OCI-LY7 (cell line): ENCODE data around the gene RIPK4. TPM values are rescaled to one million over a fixed set of nuclear protein-coding genes. Genes with fewer than 3 reads are reported as not detected.

Source experiments
- BruUV-seq: library from RNA; stranded (reverse); fragments of 400-500 nt; replicated peaks from 2 replicates; lab custom pipeline; 2021; lab: Mats Ljungman, UMichigan
- CTCF ChIA-PET: fragments of 300-600 bp; sonication (Branson Sonifier 250); formaldehyde crosslinking; loops from one replicate; lab custom pipeline; 2022; ENCODE audit warnings: antibody characterized with exemption; ENCODE audit not compliant: unreplicated experiment; lab: Charles Lee
- POLR2A ChIA-PET: fragments of 300-600 bp; sonication (Branson Sonifier 250); formaldehyde crosslinking; loops from one replicate; lab custom pipeline; 2022; ENCODE audit warnings: antibody characterized with exemption; lab: Charles Lee
- DNase-seq: peaks from one replicate; pipeline ENCODE4 v3.0.0-alpha.2; 2015; ENCODE audit warnings: low spot score
- H2AFZ ChIP-seq: fragments of 200-600 bp; sonication (generic), shearing (Covaris generic); 2 replicates; pipeline ENCODE4 v1.6.1; 2014; ENCODE audit warnings: mild to moderate bottlenecking, antibody characterized with exemption, low read length, moderate library complexity
- H3K27ac ChIP-seq: fragments of 200-600 bp; sonication (generic); 2 replicates; pipeline ENCODE4 v1.5.1; 2014; ENCODE audit warnings: mixed run types, low read depth, mild to moderate bottlenecking, moderate library complexity, low read length, inconsistent platforms; ENCODE audit not compliant: poor library complexity, severe bottlenecking
- H3K36me3 ChIP-seq: fragments of 200-600 bp; sonication (generic); 2 replicates; pipeline ENCODE4 v1.6.1; 2014; ENCODE audit warnings: mild to moderate bottlenecking, antibody characterized with exemption, low read length, moderate library complexity, mixed read lengths; ENCODE audit not compliant: insufficient read depth
- H3K4me1 ChIP-seq: fragments of 200-600 bp; sonication (generic); 2 replicates; pipeline ENCODE4 v1.5.1; 2014; ENCODE audit warnings: mild to moderate bottlenecking, low read length; ENCODE audit not compliant: insufficient read depth, poor library complexity, severe bottlenecking
- H3K4me2 ChIP-seq: fragments of 200-600 bp; sonication (generic); 2 replicates; pipeline ENCODE4 v1.6.1; 2014; ENCODE audit warnings: mild to moderate bottlenecking, low read length
- H3K4me3 ChIP-seq: fragments of 200-600 bp; sonication (generic); 2 replicates; pipeline ENCODE4 v1.5.1; 2014; ENCODE audit warnings: mild to moderate bottlenecking, low read depth, low read length; ENCODE audit not compliant: poor library complexity, severe bottlenecking
- H3K79me2 ChIP-seq: fragments of 200-600 bp; sonication (generic); 2 replicates; pipeline ENCODE4 v1.6.1; 2016; ENCODE audit warnings: low read depth, mild to moderate bottlenecking, low read length, moderate library complexity, mixed read lengths; ENCODE audit not compliant: insufficient read depth
- H3K9me2 ChIP-seq: fragments of 200-600 bp; sonication (generic); 2 replicates; pipeline ENCODE4 v1.6.1; 2016; ENCODE audit warnings: mild to moderate bottlenecking, low read length, mixed read lengths; ENCODE audit not compliant: insufficient read depth
- H3K9me3 ChIP-seq: fragments of 200-600 bp; sonication (generic); 2 replicates; pipeline ENCODE4 v1.6.1; 2014; ENCODE audit warnings: mild to moderate bottlenecking, mixed run types, low read length, mixed read lengths
- H4K20me1 ChIP-seq: fragments of 200-600 bp; sonication (generic); 2 replicates; pipeline ENCODE4 v1.6.1; 2014; ENCODE audit warnings: mild to moderate bottlenecking, antibody characterized with exemption, low read length, moderate library complexity, mixed read lengths; ENCODE audit not compliant: insufficient read depth
- EZH2phosphoT487 ChIP-seq: fragments of 200-600 bp; sonication (generic); IDR thresholded peaks from 2 replicates; pipeline ENCODE4 v1.6.1; 2018; ENCODE audit warnings: low read depth, borderline replicate concordance, mild to moderate bottlenecking, mixed run types, antibody characterized with exemption, low read length, moderate library complexity, mixed read lengths
- intact Hi-C: fragments of 100-400 bp; cut with micrococcal nuclease; formaldehyde crosslinking; loops from one replicate; pipeline ENCODE4 v1.10.0; 2022; ENCODE audit not compliant: unreplicated experiment
- total RNA-seq, 2 experiments: library from RNA; depleted of rRNA in 1 of 2; stranded (reverse); fragments of >200 nt in 1 of 2; shearing (Covaris generic) in 1 of 2; gene quantifications; 2 replicates each; pipeline ENCODE4 v1.2.3, GENCODE V29; 2014 to 2022
- TF ChIP-seq, protein P1 (sequence below): fragments of 200-600 bp; sonication (generic); conservative IDR thresholded peaks from 2 replicates; pipeline ENCODE4 v1.5.1; 2014; ENCODE audit warnings: mild to moderate bottlenecking, antibody characterized with exemption, low read length, moderate library complexity, mixed read lengths

The RIPK4 gene
- total RNA-seq, 2 experiments from 2014 or later = 0.08 to 0.19 TPM

DNA sequence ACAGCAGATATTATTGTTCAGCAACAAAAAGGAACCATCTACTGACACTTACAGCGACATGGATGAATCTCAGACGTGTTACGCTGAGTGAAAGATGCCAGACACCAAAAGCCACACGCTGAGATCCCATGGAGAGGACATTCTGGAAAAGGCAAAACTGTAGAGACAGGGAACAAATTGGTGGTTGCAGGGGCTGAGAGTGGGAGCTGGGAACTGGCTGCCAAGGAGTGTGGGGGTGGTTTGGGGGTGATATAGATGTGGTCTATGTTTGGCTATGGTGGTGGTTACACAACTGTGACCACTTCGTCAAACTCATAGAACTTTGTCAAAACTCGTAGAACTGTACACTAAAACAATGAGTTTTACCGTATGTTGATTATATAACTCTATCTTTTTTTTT, 57.7 kb downstream of the RIPK4 start:
- no peak overlapping the region for H3K4me2 ChIP-seq
- H3K9me3 ChIP-seq = no peaks in the 10 kb centered on the region
- no peak overlapping the region for H2AFZ ChIP-seq
- DNase-seq = no peak
- ChIA-PET POLR2A (no interaction called here), CTCF (no interaction called here)
- no peaks in the 10 kb centered on the region for H4K20me1 ChIP-seq
- no peaks in the 10 kb centered on the region for H3K4me1 ChIP-seq
- no peak overlapping the region for H3K27ac ChIP-seq
- H3K79me2 ChIP-seq = no peaks in the 10 kb centered on the region
- no peaks in the 10 kb centered on the region for H3K9me2 ChIP-seq
- H3K36me3 ChIP-seq = no peaks in the 10 kb centered on the region
- TF ChIP-seq, protein P1, sequence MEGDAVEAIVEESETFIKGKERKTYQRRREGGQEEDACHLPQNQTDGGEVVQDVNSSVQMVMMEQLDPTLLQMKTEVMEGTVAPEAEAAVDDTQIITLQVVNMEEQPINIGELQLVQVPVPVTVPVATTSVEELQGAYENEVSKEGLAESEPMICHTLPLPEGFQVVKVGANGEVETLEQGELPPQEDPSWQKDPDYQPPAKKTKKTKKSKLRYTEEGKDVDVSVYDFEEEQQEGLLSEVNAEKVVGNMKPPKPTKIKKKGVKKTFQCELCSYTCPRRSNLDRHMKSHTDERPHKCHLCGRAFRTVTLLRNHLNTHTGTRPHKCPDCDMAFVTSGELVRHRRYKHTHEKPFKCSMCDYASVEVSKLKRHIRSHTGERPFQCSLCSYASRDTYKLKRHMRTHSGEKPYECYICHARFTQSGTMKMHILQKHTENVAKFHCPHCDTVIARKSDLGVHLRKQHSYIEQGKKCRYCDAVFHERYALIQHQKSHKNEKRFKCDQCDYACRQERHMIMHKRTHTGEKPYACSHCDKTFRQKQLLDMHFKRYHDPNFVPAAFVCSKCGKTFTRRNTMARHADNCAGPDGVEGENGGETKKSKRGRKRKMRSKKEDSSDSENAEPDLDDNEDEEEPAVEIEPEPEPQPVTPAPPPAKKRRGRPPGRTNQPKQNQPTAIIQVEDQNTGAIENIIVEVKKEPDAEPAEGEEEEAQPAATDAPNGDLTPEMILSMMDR = no peak
- TF ChIP-seq EZH2phosphoT487 = no peak
- BruUV-seq = no TSS peak
- intact Hi-C loops = no loop called here
- H3K4me3 ChIP-seq = no peak overlapping the region

DNA sequence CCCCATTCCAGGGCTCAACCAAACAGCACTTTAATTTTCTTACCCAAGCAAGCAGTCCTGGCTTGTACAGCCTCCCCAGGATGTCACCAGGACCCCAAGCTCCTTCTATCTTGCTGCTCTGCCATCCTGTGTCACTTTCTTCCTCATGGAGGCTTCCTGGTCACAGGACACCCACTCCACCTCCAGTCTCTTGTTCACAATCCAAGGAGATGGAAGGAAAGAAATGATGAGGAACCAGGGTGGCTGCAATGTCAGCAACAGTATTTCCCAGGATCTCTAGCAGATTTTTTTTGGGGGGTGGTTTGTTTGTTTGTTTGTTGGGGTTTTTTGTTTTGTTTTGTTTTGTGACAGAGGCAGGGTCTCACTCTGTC, 58.9 kb downstream of the RIPK4 start:
- H3K36me3 ChIP-seq = no peaks in the 10 kb centered on the region
- no peaks in the 10 kb centered on the region for H3K9me2 ChIP-seq
- no peak overlapping the region for H2AFZ ChIP-seq
- H3K4me1 ChIP-seq = no peaks in the 10 kb centered on the region
- H3K4me3 ChIP-seq = no peak overlapping the region
- no peaks in the 10 kb centered on the region for H3K9me3 ChIP-seq
- no peak overlapping the region for H3K27ac ChIP-seq
- intact Hi-C loops = no loop called here
- ChIA-PET CTCF (no interaction called here), POLR2A (no interaction called here)
- BruUV-seq = no TSS peak
- TF ChIP-seq EZH2phosphoT487 = no peak
- TF ChIP-seq, protein P1 = no peak
- H3K79me2 ChIP-seq = no peaks in the 10 kb centered on the region
- no peak for DNase-seq
- H4K20me1 ChIP-seq = no peaks in the 10 kb centered on the region
- no peak overlapping the region for H3K4me2 ChIP-seq

GRCh38 chr21:41707231-41707959, 59.5 kb downstream of the RIPK4 start:
- TF ChIP-seq, protein P1 = no peak
- TF ChIP-seq EZH2phosphoT487 = no peak
- ChIA-PET CTCF (no interaction called here), POLR2A (no interaction called here)
- Histone ChIP-seq H3K27ac (no peak overlapping the region), H4K20me1 (no peaks in the 10 kb centered on the region), H2AFZ (no peak overlapping the region), H3K4me3 (no peak overlapping the region), H3K4me2 (no peak overlapping the region), H3K9me3 (no peaks in the 10 kb centered on the region), H3K4me1 (no peaks in the 10 kb centered on the region), H3K9me2 (no peaks in the 10 kb centered on the region), H3K79me2 (no peaks in the 10 kb centered on the region), H3K36me3 (no peaks in the 10 kb centered on the region)
- BruUV-seq = no TSS peak
- intact Hi-C loops = no loop called here
- DNase-seq = no peak
